Suprapubic skin (tissue), 4 donors: ENCODE data around the gene INSC. TPM values are rescaled to one million over a fixed set of nuclear protein-coding genes. Genes with fewer than 3 reads are reported as not detected.
"Not testable (repeated sequence)": the region's sequence is repeated elsewhere in the genome, so short reads cannot be mapped to it uniquely, and the experiment has no call there.

ENCODE experiments used
- DNase-seq, 2 donors: peaks; one replicate each; pipeline ENCODE4 v3.0.0-alpha.2; 2019; ENCODE audit warnings: low spot score in 2 of 2
- H3K27ac ChIP-seq: fragments of 200-600 bp; sonication (generic); one replicate; pipeline ENCODE4 v1.5.1; 2019
- H3K27me3 ChIP-seq: fragments of 200-600 bp; sonication (generic); one replicate; pipeline ENCODE4 v1.5.1; 2019
- H3K36me3 ChIP-seq: fragments of 200-600 bp; sonication (generic); one replicate; pipeline ENCODE4 v1.5.1; 2019
- H3K4me1 ChIP-seq: fragments of 200-600 bp; sonication (generic); one replicate; pipeline ENCODE4 v1.5.1; 2019
- H3K4me3 ChIP-seq: fragments of 200-600 bp; sonication (generic); one replicate; pipeline ENCODE4 v1.5.1; 2019; ENCODE audit warnings: mild to moderate bottlenecking
- H3K9me3 ChIP-seq: fragments of 200-600 bp; sonication (generic); one replicate; pipeline ENCODE4 v1.5.1; 2019
- CTCF ChIP-seq, 2 donors: fragments of 200-600 bp in 1 of 2; fragments of 450-650 bp in 1 of 2; sonication (generic) in 1 of 2; IDR thresholded peaks; one replicate each; pipeline ENCODE4 v1.5.1; 2016 to 2019; ENCODE audit warnings: antibody characterized with exemption in 2 of 2, mild to moderate bottlenecking in 1 of 2, moderate library complexity in 1 of 2
- EP300 ChIP-seq: sonication (generic); formaldehyde crosslinking; IDR thresholded peaks from one replicate; pipeline ENCODE4 v1.6.1; 2017; ENCODE audit warnings: antibody characterized with exemption
- POLR2A ChIP-seq, 2 donors: fragments of 450-650 bp; IDR thresholded peaks; one replicate each; pipeline ENCODE4 v1.6.1; 2017; ENCODE audit warnings: antibody characterized with exemption in 2 of 2, mild to moderate bottlenecking in 2 of 2, moderate library complexity in 2 of 2
- POLR2AphosphoS5 ChIP-seq, 3 donors: sonication (generic); formaldehyde crosslinking; IDR thresholded peaks; one replicate each; pipeline ENCODE4 v1.6.1; 2017; ENCODE audit warnings: antibody characterized with exemption in 3 of 3
- WGBS: methylation state at CpG from one replicate; pipeline ENCODE4 v1.1.5; 2018; 5-methylcytosine and 5-hydroxymethylcytosine counted together
- total RNA-seq, 4 donors: library from RNA; depleted of rRNA; stranded (reverse); fragments of >200 nt; gene quantifications; one replicate each; pipeline ENCODE4 v1.1.0, GENCODE V29; 2016

INSC gene
- total RNA-seq: under 1 TPM in 3 of 4 donors, not detected in 1; 0.16 to 0.34 (median 0.32) TPM

GRCh38 chr11:15114501-15115475 lies at the start of gene INSC:
Gene INSC (plus strand): TSS chr11:15114923. CDS start chr11:15149175, 34,252 bp downstream.
- Histone ChIP-seq H3K9me3 (no peaks in the 10 kb centered on the region), H3K36me3 (no peaks in the 10 kb centered on the region), H3K27ac (no peak within 1 kb of the TSS), H3K4me1 (peaks cover 8% of the 10 kb centered on the region), H3K4me3 (peak within 1 kb of the TSS; percentile 33), H3K27me3 (peaks cover 24% of the 10 kb centered on the region)
- TF ChIP-seq CTCF (IDR thresholded peaks at IDR 0.05) (no peak), EP300 (no peak), POLR2A (IDR thresholded peaks at IDR 0.05) (no peak), POLR2AphosphoS5 (IDR thresholded peaks at IDR 0.05) (no peak)
- 9% methylated on average over 21 of the region's 50 CpGs for WGBS
- no peak for DNase-seq

GRCh38 chr11:15069751-15070150 lies 45.0 kb upstream of the INSC start:
- 90% methylated on average over 7 of the region's 7 CpGs for WGBS
- not testable (repeated sequence) for H3K27ac ChIP-seq

GRCh38 chr11:15071556-15072255 lies 43.0 kb upstream of the INSC start:
- Histone ChIP-seq H3K36me3 (no peaks in the 10 kb centered on the region), H3K27ac (no peak overlapping the region), H3K27me3 (peaks cover 51% of the 10 kb centered on the region), H3K9me3 (no peaks in the 10 kb centered on the region), H3K4me3 (no peak overlapping the region), H3K4me1 (peaks cover 18% of the 10 kb centered on the region)
- DNase-seq: peak in 1 of 2 donors; percentile 80
- WGBS: 88% methylated on average over 26 of the region's 32 CpGs
- TF ChIP-seq POLR2A (IDR thresholded peaks at IDR 0.05) (no peak), EP300 (no peak), CTCF (IDR thresholded peaks at IDR 0.05) (no peak), POLR2AphosphoS5 (IDR thresholded peaks at IDR 0.05) (no peak)

More at GRCh38 chr11:15069751-15070150, 45.0 kb upstream of the INSC start:
- H3K4me3 ChIP-seq, H3K9me3 ChIP-seq, H3K36me3 ChIP-seq, DNase-seq: not testable (repeated sequence)
- peaks cover 41% of the 10 kb centered on the region for H3K27me3 ChIP-seq
- H3K4me1 ChIP-seq: peaks cover 16% of the 10 kb centered on the region

- DNase-seq: no peak
- WGBS: 78% methylated on average over 21 of the region's 23 CpGs
- Histone ChIP-seq H3K27ac (no peak overlapping the region), H3K9me3 (no peaks in the 10 kb centered on the region), H3K27me3 (peaks cover 51% of the 10 kb centered on the region), H3K36me3 (no peaks in the 10 kb centered on the region), H3K4me3 (no peak overlapping the region), H3K4me1 (peaks cover 18% of the 10 kb centered on the region)
- TF ChIP-seq EP300: no peak
Measured at GRCh38 chr11:15072551-15073143, 42.1 kb upstream of the INSC start.

GRCh38 chr11:15073361-15074205 lies 41.1 kb upstream of the INSC start, which contains the start of gene CALCB:
Gene CALCB (plus strand): TSS chr11:15073593. CDS start chr11:15074719, 1,126 bp downstream.
- no peak for DNase-seq
- WGBS: 4% methylated on average over 28 of the region's 60 CpGs
- Histone ChIP-seq H3K36me3 (no peaks in the 10 kb centered on the region), H3K4me1 (peaks cover 18% of the 10 kb centered on the region), H3K27me3 (peaks cover 51% of the 10 kb centered on the region), H3K27ac (no peak within 1 kb of the TSS), H3K9me3 (no peaks in the 10 kb centered on the region), H3K4me3 (peak within 1 kb of the TSS; percentile 28)
- no peak for TF ChIP-seq EP300
- no peak for TF ChIP-seq POLR2AphosphoS5 (IDR thresholded peaks at IDR 0.05)
- TF ChIP-seq POLR2A (IDR thresholded peaks at IDR 0.05): no peak
- TF ChIP-seq CTCF (IDR thresholded peaks at IDR 0.05): no peak
